Dedifferentiated amniotic fluid mesenchymal stem cell (primary cell): ENCODE data around the gene MAPK4.
"Not testable (repeated sequence)": the region's sequence is repeated elsewhere in the genome, so short reads cannot be mapped to it uniquely, and the experiment has no call there.

Experiments used
- DNase-seq: peaks from one replicate; pipeline ENCODE4 v3.0.0-alpha.2; 2016; ENCODE audit errors: extremely low spot score

Gene MAPK4

DNA sequence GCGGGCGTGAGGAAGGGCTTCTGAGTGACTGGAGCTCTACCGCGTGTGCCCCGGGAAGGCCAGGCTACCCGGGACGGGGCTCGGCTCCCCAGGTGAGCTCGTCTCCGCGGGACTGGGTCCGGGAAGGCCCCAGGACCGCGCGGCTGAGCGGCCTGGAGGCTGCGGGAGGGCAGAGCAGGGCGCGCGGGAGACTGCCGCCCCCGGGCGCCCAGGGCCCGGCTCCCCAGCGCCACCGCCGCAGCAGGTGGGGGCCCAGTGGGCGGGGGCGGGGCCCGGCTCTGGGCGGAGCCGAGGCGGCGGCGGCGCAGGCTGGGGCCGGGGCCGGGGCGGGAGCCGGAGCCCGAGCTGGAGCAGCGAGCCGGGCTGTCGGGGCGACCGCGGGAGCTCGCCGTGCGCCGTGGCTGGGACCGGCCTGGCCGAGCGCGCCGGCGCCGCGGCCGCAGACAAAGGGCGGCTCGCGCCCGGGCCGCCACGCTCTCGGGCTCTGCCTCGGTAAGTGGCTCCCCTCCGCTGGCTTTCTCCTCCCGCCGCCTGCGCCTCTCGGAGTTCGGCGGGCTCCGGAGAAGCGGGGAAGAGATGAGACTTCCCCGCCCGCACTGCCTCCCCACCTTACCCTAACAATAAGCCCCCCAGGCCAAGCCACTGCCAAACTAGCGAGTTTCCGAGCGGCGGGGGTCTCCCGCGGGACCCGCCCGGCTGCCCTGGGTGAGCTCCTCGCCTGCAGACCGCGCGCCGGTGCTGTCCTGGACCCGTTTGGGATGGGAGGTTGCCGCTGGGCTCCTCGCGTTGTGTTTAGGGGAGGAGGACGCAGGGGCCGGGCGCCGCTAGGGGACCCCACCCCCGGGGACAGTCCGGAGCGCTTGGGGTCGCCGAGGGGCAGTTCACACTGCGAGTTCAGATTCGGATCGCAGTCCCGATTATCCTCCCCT lies at the start of gene MAPK4:
Gene MAPK4, plus strand, starts transcription at position 336 of the 929 bp plus-strand sequence. CDS start 103,872 bp downstream, outside the sequence.
- no peak for DNase-seq

DNA sequence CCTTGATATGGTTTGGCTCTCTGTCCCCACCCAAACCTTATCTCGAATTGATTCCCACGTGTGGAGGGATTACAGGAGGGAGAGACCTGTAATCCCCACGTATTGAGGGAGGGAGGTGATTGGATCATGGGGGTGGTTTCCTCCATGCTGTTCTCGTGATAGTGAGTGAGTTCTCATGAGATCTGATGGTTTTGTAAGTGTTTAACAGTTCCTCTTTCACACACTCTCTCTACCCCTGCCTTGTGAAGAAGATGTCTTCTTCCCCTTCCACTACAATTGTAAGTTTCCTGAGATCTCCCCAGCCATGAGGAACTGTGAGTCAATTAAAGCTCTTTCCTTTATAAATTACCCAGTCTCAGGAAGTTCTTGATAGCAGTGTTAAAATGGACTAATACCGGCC lies 42.6 kb upstream of the MAPK4 start:
- not testable (repeated sequence) for DNase-seq

DNA sequence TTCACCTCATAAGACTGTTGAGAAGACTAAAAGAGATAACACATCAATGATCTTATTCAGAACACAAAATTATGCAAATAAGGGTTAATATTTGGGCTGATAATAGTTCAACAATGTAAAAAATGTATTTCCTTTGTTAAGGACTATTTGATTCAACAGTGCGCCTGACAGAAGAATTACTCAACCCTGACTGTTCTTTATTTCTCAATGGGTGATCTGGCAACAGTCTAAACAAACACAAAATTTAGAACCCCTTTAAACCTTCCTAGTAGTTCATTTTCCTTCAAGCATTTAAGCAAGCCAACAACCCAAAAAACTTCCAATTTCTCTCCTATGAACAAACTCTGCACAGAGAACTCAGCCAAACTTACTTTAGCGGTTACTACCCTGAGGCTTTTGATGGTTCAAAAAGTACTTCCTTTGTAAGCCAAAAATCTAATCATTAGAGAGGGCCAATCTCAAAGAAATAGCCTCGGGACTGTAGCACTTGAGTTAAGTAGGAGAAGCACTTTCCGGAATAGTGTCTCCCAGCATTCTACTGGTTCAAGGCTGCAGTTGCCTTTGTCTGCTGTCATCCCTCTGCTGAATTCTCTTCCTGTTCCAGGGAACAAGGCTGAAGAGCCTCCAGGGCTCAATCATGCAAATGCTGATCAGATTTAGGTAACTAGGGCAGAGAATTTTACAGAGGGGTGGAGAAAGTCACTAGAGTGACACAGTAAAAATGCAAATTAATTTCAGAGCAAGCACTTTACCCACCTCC lies 40.9 kb upstream of the MAPK4 start:
- no peak for DNase-seq

DNA sequence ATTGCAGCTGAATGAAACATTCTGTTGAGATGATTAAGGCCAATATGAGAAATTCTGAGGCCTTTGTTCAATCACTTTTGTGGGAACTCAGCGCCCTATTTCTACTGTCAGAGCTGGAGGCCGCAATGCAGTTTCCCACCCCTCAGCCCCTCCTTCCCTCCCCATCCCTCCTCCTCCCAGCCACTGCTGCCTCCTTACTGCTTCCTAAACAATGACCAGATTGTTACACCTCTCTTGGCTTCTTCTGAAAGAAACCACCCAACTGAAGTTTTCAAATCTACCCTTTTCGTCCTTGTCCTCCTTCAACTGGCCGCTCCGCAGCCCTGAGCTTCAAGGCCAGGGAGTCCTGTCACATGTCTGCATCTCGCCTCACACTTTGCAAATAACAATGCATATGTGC lies 36.7 kb upstream of the MAPK4 start:
- no peak for DNase-seq

DNA sequence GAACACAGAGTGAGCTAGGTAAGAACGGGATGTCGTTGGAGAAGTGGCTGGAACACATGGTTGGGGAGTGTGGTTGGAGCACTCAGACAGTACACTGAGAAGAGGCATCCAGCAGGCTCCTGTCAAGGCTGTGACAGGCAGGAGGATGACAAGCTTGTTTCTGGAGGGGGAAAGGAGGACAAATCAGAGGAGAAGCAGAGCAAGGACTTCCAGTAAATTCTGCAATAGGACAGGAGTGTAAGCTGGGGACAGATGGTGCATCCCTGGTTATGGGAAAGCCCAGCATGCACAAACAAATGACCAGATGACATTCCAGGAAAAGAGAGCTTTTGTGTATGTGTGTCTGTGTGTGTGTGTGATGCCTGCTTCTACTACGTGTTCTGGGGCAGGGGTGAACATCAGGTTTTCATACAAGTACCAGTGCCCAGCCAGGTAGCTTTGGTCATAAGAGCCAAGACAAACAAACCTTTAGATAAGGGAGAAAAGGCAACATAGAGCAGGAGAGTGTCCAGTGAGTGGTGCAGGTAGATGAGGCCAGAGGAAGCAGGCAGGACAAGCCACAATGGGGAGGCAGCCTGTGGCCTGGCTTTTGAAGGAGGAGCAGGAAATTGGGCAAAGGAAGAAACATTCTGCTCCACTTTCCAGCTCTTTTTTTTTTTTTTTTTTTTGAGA lies 32.1 kb upstream of the MAPK4 start:
- DNase-seq, result no peak

DNA sequence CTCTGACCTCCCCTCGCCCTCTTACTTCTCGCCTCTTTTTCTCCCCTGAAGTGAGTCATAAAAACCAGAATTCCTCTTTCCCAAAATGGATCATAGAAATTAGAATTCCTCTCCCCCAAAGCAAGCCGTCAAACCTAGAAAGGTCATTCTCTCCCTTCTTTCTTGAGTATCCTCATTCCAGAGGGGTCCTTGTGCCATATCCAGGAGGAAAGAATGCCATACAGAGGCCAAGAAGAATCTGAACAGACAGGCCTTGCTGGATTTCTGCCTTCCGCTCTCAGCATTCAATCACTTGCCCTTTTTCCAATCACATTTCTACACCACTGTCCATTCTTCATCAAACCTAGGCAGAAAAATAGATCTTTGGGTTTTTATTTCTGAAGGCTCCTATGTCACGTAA lies 31.1 kb upstream of the MAPK4 start:
- DNase-seq, result no peak

DNA sequence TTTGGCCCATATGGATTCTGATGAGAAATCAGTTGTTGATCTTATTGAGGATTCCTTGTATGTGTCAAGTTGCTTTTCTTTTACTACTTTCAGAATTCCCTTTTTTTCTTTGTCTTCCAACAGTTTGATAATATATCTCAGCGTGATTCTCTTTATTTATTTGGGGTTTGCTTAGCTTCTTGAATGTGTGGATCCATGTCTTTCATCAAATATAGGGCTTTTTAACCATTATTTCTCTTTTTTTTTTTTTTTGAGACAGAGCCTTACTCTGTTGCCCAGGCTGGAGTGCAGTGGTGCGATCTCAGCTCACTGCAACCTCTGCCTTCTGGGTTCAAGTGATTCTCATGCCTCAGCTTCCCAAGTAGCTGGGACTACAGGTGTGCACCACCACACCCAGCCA lies 26.1 kb upstream of the MAPK4 start:
- not testable (repeated sequence) for DNase-seq

DNA sequence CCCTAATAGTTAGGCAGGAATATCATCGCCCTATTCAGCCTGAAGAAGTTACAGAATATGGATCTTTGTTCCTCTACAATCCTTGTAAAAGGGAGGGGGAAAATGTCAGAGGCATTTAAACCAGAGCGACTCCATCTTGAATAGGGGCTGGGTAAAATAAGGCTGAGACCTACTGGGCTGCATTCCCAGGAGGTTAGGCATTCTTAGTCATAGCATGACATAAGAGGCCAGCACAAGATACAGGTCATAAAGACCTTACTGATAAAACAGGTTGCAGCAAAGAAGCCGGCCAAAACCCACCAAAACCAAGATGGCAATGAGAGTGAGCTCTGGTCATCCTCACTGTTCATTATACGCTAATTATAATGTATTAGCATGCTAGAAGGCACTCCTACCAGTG lies 15.4 kb upstream of the MAPK4 start:
- not testable (repeated sequence) for DNase-seq

DNA sequence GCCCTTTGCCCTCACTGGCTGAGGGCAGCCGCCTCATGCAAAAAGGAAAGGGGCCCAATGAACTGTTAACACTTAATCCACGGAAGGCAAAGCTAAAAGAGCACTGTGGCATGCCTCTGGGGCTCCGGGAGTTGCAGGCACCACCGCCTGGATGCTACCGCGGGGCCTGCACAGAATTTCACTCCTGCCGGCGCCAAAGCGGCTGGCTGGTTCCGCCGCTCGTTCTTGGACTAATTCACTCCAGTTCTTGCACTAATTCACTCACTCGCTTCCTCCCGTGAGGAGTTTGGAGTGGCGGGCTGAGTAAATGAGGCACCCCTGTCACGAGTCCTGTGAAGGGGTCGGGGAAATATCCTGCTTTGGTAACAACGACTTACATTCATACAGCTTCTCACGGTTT lies 14.0 kb upstream of the MAPK4 start:
- DNase-seq, result no peak

DNA sequence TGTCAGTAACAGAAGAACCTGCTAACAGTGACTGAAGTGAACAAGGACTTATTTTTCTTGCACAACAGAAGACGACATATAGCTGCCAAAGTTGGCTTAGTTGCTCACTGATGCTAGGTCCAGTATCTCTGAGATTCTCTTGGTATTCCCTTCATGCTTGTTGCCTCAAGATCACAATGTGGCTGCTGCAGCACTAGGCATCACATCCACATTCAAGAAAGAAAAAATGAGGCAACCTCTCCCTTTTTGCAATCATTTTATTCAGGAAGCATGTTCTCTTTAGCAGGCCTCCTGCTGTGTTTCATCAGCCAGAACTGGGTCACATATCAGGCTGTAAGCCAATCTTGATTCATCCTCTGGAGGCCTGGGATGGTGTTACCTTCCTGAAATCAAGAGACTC lies 11.7 kb upstream of the MAPK4 start:
- DNase-seq, result no peak

DNA sequence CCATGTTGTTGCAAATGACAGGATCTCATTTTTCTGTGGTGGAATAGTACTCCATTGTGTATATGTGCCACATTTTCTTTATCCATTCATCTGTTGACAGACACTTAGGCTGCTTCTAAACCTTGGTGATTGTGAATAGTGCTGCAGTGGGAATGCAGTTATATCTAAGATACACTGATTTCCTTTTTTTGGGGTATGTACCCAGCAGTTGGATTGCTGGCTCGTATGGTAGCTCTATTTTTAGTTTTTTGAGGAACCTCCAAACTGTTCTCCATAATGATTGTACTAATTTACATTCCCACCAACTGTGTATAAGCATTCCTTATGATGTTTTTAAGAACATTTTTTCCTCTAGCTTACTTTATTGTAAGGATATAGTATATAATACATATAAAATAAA lies 8.2 kb upstream of the MAPK4 start:
- not testable (repeated sequence) for DNase-seq

DNA sequence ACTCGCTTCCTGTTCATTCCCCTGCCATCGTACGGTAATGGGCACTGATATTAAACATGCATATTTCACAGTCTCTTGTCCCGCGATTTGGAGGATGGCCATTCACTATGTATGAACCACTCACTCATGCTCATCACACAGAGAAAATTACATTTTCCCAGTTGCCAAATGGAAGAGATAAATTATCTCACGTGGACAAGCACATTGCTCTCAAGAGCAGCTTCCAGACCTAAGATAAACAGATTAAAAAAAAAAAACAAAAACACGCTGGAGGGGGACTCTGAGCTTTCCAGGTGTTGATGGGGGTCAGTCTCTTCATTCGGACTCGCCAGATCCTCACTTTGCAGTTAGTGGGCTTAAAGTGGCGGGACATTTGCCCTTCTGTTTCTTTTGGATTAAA lies 1.7 kb upstream of the MAPK4 start:
- no peak for DNase-seq

DNA sequence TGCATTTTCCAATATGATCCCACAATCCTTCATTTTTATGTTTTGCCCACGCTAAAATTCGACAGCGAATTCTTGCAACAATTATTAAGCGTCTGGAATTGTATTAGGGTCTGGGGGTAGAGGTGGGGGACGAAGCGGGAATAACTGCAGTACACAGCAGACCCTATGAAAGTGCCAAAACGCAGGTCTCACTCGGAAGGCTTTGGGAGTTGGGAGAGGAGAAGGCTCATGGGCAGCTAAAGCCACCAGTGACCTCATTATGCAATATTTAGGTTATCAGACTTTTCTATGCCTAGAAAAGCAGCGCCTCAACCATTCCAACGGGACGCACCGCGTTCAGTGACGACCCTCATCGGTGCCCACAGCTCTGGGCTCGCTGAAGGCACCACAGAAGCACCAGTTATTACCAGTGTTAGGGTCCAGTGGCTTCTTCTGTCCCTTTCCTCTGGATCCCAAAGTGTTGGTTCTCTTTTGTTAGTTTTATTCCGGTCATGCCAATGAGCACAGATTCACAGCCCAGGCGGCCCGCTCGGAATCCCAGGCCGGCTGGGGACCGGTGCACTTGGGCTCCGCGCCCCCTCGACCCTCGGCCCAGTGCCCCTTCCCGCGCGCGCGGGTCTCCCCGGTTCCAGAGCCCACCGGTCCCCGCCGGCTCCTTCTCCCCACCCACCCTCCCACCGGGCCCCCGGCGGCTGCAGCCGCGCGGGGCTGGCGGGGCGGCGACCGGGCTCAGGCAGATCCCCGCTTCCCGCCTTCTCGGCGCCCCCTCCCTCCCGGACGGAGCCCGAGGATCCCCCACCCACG lies 737 bp upstream of the MAPK4 start:
- DNase-seq, result no peak

DNA sequence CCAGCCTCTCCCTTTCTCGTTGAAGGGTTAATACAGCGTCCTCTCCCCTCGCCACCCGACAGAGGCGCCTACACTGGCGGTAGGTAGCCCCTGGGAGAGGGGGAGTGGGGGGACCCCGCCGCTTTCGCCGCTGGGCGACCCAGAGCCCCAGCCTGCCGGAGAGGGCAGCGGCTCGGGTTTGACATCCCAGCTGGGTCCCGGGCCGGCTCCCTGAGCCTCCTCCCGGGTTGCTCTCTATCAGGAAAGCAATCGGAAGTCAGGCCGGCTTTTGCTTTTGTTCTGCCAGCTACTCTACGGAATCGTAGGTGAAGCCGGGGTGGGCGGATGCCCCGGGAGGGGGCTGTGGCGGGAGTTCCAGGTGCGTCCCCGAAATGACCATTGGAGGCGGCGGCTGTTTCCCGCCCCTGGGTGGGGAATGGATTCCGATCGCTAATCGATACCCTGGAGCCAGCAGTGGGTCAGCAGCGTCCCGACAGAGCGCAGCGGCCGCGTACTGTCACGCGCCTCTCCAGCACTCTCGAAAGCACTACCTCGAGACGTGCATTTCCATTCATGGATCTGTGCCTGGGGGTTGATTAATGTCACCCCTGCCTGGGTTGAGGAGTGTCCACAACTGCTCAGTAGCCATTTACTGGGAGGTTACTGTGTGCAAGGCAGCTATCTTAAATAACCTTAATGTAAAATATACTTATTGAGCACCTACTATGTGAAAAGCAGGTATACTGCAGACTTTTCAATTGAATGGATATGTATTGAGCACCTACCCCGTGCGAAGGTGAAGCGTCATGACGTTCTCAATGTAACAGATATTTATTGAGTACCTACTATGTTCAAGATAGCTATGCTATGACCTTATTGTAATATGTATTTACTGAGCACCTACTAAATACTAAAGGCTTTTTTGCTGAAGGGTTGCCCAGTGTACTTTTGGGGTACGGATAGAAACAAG lies 1.1 kb downstream of the MAPK4 start:
- DNase-seq, result no peak

DNA sequence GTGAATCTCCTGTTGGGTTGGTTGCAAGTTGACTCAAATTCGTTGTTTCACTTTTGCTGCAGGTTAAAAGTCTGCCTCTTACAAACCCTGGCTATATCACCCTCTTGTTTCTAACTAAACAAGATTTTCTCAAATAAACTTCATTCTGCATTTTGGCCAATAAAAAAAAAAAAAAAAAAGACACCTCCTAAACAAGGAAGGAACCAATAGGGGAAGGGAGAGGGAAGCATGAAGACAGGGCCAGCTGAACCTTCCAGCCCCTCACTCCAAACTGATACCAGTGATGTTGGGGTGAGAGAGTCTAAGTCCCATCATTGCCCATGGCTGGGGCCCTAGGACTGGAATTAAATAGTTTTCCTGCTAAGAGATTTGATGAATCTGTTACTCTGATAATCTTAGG lies 2.4 kb downstream of the MAPK4 start:
- not testable (repeated sequence) for DNase-seq

DNA sequence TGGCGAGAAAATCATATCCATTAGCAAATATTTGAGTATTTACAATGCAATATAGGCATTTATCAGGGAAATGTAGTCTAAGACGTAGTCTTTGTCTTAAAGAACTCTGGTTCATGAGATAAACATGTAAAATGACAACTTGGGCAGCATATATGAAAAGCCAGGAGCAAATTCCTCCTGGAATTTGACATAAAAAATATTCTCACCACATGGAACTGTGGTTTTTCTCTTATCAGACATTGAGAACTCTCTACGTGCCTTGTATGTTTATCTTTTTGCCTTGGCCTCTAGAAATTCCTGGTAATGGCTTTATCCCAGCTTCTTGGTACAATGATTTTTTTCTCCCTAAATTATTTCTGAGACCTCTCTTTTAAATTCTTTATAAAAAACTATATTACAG lies 2.8 kb downstream of the MAPK4 start:
- no peak for DNase-seq

DNA sequence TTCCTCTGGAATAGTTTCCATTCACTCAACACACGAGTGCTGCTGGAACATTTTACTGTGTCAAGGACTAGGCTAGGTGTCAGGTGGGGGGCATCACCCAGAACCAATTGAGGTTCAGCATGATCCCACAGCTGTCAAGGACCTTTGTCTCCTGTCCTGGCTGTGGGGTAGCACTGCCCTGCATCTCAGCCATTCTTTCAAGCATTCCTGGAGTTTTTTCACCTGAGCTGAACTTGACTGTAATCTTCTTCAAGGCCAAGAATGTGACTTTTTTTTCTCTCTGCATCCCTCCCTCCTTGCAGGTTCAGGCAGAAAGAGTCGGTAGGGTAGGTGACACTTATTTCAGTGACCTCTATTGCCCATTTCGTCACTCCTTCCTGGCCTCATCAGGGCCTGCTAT lies 3.5 kb downstream of the MAPK4 start:
- DNase-seq, result no peak

DNA sequence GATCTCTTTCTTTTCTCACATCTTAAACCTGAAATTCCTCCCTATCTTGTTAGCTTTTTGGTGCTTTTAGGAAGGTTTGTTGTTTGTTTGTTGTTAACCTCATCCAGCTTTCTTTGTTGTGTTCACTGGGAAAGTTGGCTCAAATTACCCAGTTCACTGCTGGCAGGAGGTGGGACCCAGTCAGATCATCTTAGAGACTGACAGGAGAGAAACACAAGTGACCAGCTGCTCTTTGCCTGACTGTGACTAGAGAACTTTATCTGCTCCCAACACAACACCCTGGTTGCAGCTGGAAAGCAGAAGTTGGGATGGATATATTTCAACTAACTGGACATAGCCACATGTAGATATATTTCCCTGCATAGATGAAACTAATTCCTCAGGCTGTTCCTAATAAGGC lies 10.0 kb downstream of the MAPK4 start:
- no peak for DNase-seq

DNA sequence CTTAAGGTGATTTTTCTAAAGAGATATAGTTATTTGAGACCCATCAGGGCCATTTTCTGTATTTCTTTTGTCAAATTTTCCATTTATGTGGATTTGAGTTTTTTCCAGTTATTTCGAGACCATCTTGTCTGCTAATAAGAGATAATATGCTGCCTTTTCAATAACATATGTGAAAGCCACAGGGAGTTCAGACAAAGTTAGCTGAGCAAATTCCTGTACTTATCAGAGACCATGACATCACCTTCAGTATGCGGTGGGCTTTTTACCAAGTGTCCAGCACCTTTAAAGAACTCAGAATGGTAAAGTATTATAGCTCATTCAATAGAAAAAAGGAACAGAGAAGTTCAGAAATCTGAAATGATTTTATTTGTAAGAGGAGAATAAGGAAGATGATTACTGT lies 11.7 kb downstream of the MAPK4 start:
- DNase-seq, result no peak

DNA sequence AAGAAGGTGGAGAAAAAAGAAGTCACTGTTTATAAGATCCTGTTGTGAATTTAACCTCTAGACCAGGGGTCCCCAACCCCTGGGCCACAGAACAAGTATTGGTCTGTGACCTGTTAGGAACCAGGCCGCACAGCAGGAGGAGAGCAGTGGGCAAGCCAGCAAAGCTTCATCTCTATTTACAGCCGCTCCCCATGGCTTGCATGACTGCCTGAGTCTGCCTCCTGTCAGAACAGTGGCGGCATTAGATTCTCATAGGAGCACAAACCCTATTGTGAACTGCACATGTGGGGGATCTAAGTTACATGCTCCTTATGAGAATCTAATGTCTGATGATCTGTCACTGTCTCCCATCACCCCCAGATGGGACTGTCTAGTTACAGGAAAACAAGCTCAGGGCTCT lies 13.3 kb downstream of the MAPK4 start:
- DNase-seq, result not testable (repeated sequence)
